Colonic mucosa (tissue), 4 donors: ENCODE data around the gene SND1. TPM values are rescaled to one million over a fixed set of nuclear protein-coding genes. Genes with fewer than 3 reads are reported as not detected.

Source experiments
- DNase-seq: peaks from one replicate; pipeline ENCODE4 v3.0.0-alpha.2; 2020
- H3K27ac ChIP-seq: fragments of 200-600 bp; one replicate; pipeline ENCODE4 v1.8.0; 2021
- H3K27me3 ChIP-seq: fragments of 200-600 bp; one replicate; pipeline ENCODE4 v1.8.0; 2021
- H3K36me3 ChIP-seq: fragments of 200-600 bp; one replicate; pipeline ENCODE4 v1.8.0; 2021
- H3K4me1 ChIP-seq: fragments of 200-600 bp; one replicate; pipeline ENCODE4 v1.8.0; 2021; ENCODE audit warnings: mild to moderate bottlenecking
- H3K4me3 ChIP-seq: fragments of 200-600 bp; one replicate; pipeline ENCODE4 v1.8.0; 2021
- H3K9ac ChIP-seq, 2 donors: one replicate each; pipeline ENCODE4 v1.7.0; 2013; ENCODE audit warnings: control low read depth in 2 of 2, low read depth in 2 of 2, low read length in 2 of 2
- H3K9me3 ChIP-seq: fragments of 200-600 bp; one replicate; pipeline ENCODE4 v1.8.0; 2021
- CTCF ChIP-seq: fragments of 200-600 bp; IDR thresholded peaks from one replicate; pipeline ENCODE4 v1.8.0; 2022; ENCODE audit warnings: antibody characterized with exemption, mild to moderate bottlenecking
- intact Hi-C: fragments of 100-400 bp; cut with DNase I; formaldehyde crosslinking; loops from one replicate; pipeline ENCODE4 v1.14.1; 2022
- total RNA-seq, 2 donors: library from RNA; stranded (reverse); fragmentation: NEBNext Ultra II Directional in 1 of 2; extraction: Animal tissue kit (Norgen Biotek cat#: 25700) in 1 of 2; gene quantifications; one replicate each; pipeline ENCODE4 v1.2.1, GENCODE V29; 2021
- donor health status: healthy.
- donor health status: DM: no; HTN: no; CAD: no.
- donor health status: DM: no; HTN: no; CAD: no.

Gene SND1
- total RNA-seq, 2 donors from 2014 or later = 134 to 163 TPM

GRCh38 chr7:127877951-127878350 lies 226.0 kb downstream of the SND1 start:
- H3K27ac ChIP-seq = no peak overlapping the region
- intact Hi-C loops = no loop called here
- H3K36me3 ChIP-seq = no peaks in the 10 kb centered on the region
- H3K27me3 ChIP-seq = no peaks in the 10 kb centered on the region
- H3K4me1 ChIP-seq = no peaks in the 10 kb centered on the region
- H3K4me3 ChIP-seq = no peak overlapping the region
- H3K9ac ChIP-seq = no peak overlapping the region
- TF ChIP-seq CTCF = no peak
- DNase-seq = no peak
- H3K9me3 ChIP-seq = no peaks in the 10 kb centered on the region

- intact Hi-C loops = no loop called here
- Histone ChIP-seq H3K27me3 (no peaks in the 10 kb centered on the region), H3K4me3 (no peak overlapping the region), H3K27ac (no peak overlapping the region), H3K9ac (no peak overlapping the region), H3K9me3 (no peaks in the 10 kb centered on the region), H3K36me3 (no peaks in the 10 kb centered on the region), H3K4me1 (no peaks in the 10 kb centered on the region)
- TF ChIP-seq CTCF = no peak
- no peak for DNase-seq
These were observed 226.8 kb downstream of the SND1 start for GRCh38 chr7:127878791-127879190.

- Histone ChIP-seq H3K9me3 (no peaks in the 10 kb centered on the region), H3K27ac (no peak overlapping the region), H3K36me3 (no peaks in the 10 kb centered on the region), H3K4me1 (no peaks in the 10 kb centered on the region), H3K4me3 (no peak overlapping the region), H3K27me3 (no peaks in the 10 kb centered on the region), H3K9ac (no peak overlapping the region)
- intact Hi-C loops = no loop called here
- TF ChIP-seq CTCF = no peak
- DNase-seq = no peak
These were observed 227.4 kb downstream of the SND1 start for GRCh38 chr7:127879436-127879835.

- H3K4me1 ChIP-seq = no peaks in the 10 kb centered on the region
- intact Hi-C loops = no loop called here
- H3K9me3 ChIP-seq = no peaks in the 10 kb centered on the region
- no peak overlapping the region for H3K4me3 ChIP-seq
- DNase-seq = no peak
- no peaks in the 10 kb centered on the region for H3K36me3 ChIP-seq
- TF ChIP-seq CTCF = no peak
- no peaks in the 10 kb centered on the region for H3K27me3 ChIP-seq
- H3K27ac ChIP-seq = no peak overlapping the region
- H3K9ac ChIP-seq = no peak overlapping the region
These were observed 227.9 kb downstream of the SND1 start for GRCh38 chr7:127879942-127880341.

GRCh38 chr7:127880454-127880853 lies 228.5 kb downstream of the SND1 start:
- no peaks in the 10 kb centered on the region for H3K4me1 ChIP-seq
- no peaks in the 10 kb centered on the region for H3K36me3 ChIP-seq
- no peak overlapping the region for H3K27ac ChIP-seq
- no peaks in the 10 kb centered on the region for H3K27me3 ChIP-seq
- intact Hi-C loops = no loop called here
- DNase-seq = no peak
- no peaks in the 10 kb centered on the region for H3K9me3 ChIP-seq
- H3K4me3 ChIP-seq = no peak overlapping the region
- no peak overlapping the region for H3K9ac ChIP-seq
- no peak for TF ChIP-seq CTCF

- no peak for TF ChIP-seq CTCF
- Histone ChIP-seq H3K9me3 (no peaks in the 10 kb centered on the region), H3K27me3 (no peaks in the 10 kb centered on the region), H3K36me3 (no peaks in the 10 kb centered on the region), H3K4me1 (no peaks in the 10 kb centered on the region), H3K27ac (no peak overlapping the region), H3K4me3 (no peak overlapping the region), H3K9ac (no peak overlapping the region)
- DNase-seq = no peak
- intact Hi-C loops = no loop called here
These were observed 229.6 kb downstream of the SND1 start for GRCh38 chr7:127881564-127881963.
